GM21825 (cell line): ENCODE data around the gene YIPF3.

Source experiments
- ATAC-seq: cut with Tn5 transposase; IDR thresholded peaks from one replicate; pipeline ENCODE4 v1.9.1; 2021; ENCODE audit warnings: mild to moderate bottlenecking, moderate library complexity; ENCODE audit not compliant: unreplicated experiment

The YIPF3 gene

DNA sequence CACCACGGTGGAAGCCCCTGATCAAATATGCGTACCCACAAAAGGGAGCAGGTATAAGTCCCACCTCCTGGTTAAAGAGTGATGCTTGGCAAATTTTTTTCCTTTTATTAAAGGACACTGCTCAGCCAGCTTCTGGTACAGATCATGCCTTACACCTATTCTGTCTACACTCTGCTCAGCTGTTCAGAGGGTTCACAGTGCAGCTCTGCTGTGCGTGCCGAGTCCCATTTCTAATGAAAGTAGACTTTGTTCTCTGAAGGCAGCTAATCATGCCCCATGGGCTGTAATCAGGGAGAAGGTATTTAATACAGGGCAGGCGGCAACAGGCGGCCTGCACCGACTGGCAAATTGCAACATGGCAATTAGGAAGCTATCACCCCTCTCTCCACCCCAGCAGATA lies 22.9 kb downstream of the YIPF3 start:
- no peak for ATAC-seq

DNA sequence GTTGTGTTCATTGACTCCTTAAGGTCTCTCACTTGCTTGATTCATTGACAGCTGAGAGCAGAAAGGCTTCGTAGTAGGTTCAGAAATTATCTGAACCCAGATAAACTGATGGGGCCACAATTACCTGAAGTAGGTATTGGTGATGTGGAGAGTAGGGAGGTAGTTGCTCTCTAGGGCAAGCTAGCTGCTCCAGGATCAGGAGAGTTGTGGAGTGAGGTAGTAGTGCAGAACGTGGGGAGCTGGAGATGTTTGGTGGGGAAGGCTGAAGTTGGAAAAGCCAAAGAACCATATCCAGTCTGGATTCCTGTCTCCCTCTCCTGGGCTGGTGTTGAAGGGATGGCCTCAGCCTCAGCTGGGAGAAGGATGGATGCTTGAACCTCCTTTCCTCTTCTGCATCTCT lies 23.5 kb downstream of the YIPF3 start:
- ATAC-seq, result no peak

DNA sequence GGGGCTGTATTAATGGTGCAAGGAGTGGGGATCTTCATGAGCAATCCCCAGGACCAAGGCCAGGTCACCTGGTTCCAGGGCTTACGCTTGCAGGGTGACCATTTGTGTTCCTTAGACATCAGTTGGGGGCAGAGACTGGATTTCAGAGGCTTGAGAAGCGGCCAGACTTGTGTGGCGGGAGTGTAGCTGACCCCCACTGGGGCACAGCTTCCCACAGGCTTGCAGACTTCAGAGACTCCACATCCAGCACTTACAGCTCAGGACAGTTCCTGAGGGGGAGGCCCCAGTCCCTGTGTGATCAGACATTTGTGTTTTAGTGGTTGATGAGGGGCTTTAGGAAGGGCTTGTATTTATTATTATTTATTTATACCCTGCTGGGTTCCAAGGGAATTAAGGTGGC lies 24.1 kb downstream of the YIPF3 start:
- ATAC-seq, result no peak

DNA sequence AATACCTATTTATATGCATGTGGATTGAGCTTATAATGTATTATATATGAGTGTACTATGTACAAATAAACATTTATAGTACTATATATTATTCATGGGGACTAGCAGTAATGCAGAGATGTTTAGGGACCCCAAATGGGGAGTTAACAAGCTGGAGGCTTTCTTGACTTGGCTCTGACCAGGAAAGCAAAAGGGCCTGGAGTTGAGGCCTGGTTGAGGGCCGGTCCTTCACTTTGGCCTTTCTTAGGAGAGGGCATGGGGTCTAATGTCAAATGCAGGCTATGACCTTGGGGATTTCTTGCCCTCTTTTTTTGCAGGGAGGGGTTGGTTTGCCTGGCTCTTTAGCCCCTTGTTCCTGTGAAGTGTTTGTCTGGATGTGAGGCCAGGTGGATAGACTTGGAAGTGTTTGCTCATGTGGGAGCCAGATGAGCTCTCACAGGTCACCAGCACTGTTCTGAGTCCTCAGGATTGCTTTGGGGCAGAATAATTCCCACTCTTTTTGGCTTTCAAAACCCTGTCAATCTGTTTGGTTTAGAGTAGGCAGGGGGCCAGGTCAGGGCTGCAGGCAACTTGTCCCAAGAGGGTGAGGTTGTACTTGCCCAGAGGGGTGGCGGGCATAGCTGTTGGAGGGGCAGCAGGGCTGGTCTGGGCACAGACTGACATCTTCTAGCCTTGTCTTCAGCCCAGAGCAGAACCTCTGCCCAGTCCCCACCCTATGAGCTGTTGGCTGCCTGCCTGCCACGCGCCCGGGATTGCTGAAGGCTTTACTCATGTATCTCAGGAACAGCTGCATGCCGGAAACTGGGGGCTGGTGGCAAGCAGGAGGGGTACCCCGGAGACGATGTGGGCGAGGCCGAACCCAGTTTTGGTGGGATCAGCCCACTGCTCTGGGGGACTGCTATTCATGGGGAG lies 24.7 kb downstream of the YIPF3 start:
- no peak for ATAC-seq

DNA sequence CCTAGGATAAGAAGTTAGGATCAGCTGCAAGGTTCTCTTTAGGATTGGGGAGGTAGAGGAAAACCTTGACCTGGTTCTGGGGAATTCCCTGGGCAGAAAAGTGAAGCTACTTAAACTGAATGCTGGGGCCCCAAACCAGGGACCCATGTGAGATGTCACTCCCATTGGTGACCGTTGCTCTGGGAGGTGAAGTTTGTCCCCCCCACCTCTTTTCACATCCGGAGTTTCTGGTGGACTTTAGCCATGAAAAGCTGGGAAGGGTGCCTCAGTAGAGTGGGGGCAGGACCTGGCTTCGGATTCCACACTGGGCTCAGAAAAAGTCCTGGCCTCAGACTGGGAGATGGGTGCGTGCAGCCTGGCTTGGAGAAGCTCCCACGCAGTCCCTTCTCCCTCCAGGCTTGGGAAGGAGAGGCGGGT lies 26.2 kb downstream of the YIPF3 start:
- ATAC-seq, result no peak

DNA sequence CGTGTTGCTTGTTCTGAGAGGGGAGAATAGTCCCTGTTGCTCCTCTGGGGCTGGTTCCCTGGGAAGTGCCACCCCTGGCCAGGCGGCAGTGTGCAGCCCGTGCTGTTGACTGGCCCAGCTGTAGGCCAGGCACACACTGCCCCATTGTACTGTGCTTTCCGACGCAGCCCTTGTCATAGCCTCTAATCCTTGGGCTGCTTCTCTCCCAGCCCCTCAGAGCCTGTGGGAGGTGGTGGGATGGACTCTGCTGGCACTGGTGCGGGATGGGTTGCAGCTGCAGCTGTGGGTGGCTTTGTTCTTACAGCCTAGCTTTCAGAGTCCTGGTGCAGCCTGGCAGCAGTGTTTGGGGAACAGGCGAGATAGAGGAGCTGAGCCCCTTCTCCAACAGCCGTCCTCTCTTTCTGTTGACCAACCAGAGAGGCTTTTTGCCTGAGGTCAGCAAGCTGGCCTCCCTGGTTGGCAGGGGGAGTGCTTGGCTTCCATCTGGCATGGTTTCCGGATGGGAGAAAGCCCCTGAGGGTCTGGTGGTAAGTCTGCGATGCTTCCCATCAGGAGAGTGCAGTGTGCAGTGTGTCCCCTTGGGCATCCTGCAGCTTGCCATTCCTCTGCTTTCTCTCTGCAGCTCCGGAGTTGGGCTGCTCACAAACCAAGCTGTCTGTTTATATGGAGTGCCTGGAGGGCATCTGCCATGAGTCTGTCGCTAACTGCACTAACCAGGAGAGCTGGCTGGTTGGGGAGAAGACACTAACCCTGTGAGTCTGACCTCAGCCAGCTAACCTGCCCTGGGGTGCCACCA lies 27.3 kb downstream of the YIPF3 start:
- ATAC-seq, result no peak

DNA sequence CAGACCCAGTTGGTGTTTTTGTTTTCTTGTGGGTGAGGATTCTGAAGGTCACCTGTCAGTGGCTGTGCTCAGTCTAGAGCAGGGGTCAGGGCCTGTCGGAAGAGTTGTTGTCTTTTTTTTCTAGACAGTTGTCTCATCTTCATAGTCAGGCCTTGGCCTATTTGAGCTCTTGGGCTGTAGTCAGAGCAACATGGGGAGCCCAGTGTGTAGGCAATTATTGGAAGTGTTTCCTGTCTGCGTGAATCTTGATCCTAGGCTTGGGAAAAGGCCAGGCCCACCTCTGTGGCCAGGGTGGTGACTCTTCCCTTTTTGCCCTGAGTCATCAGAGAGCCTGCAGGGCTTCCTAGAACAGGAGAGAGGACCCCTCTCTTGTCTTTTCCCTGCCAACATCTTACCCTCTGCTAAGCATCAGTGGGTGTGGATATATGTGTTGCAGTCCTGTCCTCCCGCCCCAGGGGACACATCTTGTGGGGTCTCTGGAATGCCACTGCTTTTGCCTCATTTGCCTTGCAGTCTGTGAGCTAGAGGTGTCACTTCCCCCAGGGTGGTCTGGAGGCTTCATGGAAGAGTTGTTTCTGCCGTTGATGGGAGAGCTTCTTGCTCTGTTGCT lies 28.0 kb downstream of the YIPF3 start:
- no peak for ATAC-seq

DNA sequence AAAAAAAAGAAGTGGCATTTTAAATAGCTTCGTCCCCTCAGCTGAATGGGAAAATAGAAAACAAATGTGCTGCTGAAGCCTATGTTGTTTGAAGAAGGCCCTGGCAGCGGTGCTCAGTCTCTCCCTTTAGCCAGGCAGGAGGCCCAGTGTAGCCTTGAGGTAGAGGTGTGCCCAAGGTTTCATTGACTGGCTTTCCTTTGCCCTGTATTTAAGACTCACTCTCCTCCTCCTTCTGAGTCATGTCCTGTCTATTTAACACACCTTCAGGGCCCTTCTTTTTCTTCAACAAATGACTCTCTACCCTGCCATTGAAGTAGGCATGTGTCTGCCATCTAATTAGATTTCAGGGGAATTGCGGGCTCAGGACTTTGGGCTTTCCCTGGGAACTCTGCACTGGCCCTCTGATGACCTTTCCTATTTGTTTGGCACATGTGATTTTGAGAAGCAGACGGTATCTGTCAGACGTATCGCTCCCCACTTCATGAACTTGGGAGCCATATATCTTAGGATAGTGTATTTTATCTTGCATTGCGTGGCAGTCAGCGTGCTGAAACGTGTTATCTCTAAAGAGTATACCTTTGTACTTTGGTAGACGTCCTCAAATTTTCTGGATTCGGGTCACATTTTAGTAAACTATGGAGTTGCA lies 35.0 kb downstream of the YIPF3 start:
- ATAC-seq, result no peak

DNA sequence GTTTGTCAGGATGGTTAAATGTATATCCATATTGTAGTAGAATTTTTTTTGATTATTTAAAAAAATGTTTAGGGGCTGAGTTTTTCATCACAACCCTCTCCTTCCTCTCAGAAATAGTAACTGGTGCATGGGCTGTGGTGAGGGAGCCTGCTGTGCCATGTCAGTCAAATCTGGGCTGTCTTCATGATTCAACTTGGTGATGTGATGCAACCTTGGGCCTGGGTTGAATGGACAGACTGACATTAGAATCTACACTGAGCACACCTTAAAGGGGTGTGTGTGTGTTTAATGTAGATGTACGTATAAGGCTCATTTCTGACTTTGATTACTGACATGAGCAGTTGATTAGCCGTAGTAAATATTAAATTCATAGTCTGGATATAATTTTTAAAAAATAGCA lies 35.7 kb downstream of the YIPF3 start:
- no peak for ATAC-seq

DNA sequence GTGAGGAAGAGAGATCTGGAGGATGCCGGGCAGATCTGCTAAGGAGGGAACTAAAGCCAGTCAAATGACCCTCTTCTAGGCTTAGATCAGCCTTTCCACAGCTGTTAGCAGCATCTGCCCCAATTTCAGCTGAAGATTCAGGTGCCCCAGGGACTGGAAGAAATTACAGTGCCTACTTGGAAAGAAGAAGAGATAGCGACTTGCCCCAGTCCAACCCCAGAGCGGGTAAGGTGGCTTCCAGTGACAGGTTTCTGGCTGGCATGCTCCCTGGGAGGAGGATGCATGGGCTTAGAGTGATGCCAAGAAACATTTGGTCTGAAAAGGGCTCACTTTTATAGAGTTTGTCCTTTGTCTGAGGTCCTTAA lies 38.7 kb downstream of the YIPF3 start:
- ATAC-seq, result no peak

DNA sequence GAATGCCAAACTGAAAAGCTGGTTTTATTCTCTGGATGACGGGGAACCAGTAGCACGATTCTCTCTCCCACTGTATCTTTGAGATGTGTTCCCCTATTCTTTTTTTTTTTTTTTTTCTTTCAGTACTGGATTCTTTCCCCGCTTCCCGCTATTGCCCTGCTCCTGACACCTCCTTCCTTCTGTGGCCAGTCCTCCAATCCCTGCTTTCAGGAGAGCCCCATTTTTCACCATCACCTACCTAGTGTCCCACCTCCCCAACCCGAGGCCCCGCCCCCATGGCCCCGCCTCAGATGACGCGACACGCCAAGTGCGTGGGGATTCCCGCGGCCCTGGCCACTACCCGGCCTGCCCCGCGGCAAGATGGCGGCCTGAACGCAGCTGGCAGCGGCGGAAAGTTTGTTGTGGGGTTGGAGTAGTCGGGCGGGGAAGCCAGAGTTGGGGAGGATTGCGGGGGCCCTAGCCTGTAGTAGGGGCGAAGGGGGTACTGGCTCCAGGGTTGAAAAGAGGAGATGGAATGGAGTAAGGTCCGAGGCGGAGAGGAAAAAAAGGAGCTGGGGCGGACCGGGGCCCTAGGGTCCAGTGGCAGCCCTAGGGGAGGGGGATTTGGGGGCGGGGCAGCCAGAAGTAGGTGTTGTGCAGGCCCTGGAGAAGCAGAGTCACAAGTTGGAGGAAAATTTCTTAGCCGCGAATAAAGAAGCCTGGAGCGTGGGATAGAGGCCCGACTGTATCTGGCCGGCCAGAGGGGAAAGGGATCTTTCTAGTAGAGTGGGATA lies 39.3 kb downstream of the YIPF3 start, which contains the start of gene TJAP1:
Gene TJAP1, plus strand, starts transcription at position 336 of the 773 bp plus-strand sequence. CDS start 21,432 bp downstream, outside the sequence.
- ATAC-seq, result peak; percentile 94

DNA sequence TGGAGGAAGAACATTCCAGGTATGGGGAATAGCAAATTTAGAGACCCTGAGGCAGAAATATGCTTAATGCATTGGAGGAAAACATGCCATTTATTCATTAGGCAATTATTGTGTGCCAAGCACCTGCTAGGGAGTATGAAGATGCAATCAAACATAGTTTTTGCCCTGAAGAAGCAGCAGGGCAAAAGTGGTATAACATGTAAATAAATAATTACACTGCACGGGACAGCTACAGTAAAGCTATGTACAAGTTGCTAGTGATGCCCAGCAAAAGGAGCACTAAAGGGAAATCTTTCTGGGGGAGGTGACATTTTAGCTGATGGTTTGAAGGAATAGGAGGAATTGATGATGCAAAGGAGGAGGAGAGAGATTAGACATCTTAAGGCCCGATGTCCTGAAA lies 40.0 kb downstream of the YIPF3 start:
- no peak for ATAC-seq

DNA sequence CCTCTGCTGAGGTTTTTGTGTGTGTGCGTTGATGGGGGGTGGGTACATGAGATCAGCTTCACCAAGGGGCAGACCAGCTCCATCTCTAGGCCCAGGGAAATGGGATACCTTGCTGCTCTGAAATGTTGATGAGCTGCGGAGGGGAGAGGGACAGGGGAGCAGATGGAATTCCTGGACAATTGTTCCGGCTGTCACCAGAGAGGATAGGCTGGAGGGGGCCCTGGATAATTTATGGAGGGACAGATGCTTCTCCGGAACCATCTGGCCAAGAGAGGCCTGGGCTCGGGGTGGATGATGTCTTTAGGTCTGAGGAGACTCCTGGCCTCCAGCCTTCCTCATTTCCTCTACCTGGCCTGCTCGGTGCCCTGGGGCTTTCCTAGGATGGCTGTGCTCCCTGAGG lies 41.2 kb downstream of the YIPF3 start:
- ATAC-seq, result no peak

DNA sequence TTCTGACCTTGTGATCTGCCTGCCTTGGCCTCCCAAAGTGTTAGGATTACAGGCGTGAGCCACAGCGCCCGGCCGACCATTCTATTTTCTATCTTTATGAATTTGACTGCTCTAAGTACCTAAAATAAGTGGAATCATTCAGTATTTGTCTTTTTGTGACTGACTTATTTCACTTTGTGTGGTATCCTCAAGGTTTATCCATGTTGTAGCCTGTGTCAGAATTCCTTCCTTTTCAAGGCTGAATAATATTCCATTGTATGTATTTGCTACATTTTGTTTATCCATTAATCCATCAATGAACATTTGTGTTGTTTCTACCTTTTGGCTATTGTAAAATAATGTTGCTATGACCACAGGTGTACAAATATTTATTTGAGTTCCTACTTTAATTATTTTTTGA lies 44.2 kb downstream of the YIPF3 start:
- ATAC-seq, result no peak

DNA sequence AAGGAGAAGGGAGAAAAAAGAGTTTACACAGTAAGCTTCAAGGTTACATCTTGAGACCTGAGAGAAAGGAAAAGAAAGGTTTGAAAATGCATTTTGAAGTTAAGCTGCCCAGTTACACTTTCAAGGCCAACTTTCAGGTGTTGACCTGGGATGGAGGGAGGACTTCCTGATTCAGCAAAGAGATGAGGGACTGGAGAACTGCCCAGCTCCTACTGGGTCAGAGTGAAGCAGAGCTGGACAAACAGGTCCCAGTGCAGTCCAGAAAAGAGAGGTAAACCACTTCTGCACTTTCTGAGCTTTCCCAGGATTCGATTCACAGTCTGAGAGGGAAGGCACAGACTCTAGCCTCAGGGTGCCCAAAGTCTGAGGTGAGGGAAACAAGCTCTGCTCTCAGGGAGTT lies 45.3 kb downstream of the YIPF3 start:
- no peak for ATAC-seq

DNA sequence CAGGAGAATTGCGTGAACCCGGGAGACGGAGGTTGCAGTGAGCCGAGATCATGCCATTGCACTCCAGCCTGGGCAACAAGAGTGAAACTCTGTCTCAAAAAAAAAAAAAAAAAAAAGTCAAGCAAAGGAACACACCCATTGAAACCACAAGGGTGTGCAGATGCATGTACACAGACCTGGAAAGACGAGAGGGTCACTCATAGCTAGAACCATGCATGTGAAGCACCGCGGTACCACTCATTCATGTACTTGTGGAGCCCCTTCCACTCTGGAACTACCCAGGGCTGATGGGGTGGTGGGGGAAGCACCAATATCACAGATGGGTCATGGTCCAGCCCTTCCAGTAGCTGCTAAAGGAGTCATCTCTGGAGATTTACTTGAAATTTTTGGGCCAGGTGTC lies 46.8 kb downstream of the YIPF3 start:
- no peak for ATAC-seq

DNA sequence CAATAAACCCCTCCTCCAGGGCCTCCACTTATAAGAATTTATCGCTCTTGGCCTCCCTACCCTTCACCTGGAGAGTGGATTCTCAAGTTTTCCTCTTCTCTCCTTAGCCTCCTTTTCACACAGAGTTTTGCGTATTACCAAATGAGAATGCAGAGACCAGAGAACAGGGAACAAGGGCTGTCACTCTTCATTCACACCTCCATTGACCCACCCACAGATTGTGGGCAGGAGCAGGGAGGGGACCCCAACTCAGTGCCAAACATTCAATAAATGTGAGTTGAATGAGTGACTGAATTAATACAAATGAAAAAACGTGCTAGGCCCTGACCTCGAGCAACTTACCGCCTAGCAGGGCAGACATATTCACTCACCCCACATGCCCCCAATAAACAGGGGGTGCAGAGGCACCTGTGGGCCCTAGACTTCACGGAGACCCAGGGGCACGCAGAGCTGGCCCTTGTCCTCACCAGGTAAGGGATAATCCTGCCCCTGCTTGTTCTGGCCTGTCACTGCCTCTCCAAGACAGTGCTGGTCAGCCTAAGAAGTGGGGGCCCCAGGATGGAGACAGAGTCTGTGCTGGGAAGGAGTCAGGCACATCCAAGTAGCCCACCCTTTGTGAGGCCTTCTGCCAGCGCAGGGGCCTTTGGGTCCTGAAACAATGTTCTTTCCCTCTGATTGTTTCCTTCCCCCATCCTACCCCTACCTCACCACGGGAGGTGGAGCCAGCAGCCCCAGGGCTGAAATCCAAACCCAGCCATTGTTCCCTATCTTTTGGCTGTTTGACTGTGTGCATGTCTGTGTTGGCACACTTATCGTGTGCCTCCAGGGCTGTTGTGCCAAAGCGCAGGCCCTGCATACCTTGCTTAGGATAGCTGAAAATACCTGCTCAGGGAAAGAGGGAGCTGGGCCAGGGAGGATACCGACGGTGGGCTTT lies 47.7 kb downstream of the YIPF3 start:
- ATAC-seq, result no peak

DNA sequence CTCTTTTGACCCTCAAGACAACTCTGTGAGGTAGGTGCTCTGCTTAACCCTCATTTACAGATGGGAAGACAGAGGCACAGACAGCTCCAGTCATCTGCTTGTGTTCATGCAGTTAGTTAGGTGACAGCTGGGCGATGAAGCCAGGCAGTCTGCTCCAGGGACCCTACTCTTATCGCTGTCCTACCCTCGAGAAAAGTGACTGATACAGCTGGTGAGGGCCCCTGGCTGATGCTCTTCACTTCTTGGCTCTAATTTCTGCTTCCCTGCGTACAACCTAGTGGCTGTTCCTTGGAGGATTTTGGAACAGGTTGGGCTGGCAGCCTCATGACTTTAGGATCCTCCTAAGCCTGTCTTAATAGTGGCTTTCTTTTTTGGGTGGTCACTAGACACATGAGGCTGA lies 48.5 kb downstream of the YIPF3 start:
- no peak for ATAC-seq

DNA sequence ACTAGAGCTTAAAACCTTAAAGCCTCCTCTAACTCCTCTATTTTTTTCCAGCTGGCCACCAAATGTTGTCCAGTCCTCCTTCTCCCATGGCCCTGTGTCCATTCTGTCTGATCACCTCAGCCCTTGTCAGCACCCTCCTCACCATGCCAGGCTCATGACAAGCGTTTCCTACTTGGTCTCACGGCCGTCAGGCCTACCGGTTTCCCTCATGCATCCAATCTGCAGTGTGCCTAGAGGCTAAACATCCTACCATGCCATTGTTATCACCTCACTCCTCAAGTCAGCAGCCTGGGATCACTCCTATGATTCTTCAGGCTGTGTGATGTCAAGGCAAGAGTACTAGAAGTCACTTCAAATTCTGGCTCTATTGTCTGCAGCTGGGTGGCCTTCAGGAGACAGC lies 49.0 kb downstream of the YIPF3 start:
- no peak for ATAC-seq
